Lower leg skin (tissue), 4 donors: ENCODE results near the gene TUBA4A. TPM values are rescaled to one million over a fixed set of nuclear protein-coding genes. Genes with fewer than 3 reads are reported as not detected.
A peak's percentile ranks its signal among the peaks of the same experiment; 100 is the strongest.

Experiments used
- DNase-seq, 2 donors: peaks; one replicate each; pipeline ENCODE4 v3.0.0-alpha.2; 2019; ENCODE audit warnings: low spot score in 2 of 2
- H3K4me3 ChIP-seq: fragments of 200-600 bp; sonication (generic); 2 replicates; pipeline ENCODE4 v1.5.1; 2017; ENCODE audit warnings: mild to moderate bottlenecking, low read depth; ENCODE audit not compliant: poor library complexity, severe bottlenecking
- POLR2A ChIP-seq, 2 donors: fragments of 450-650 bp; IDR thresholded peaks; one replicate each; pipeline ENCODE4 v1.6.1; 2016 to 2017; ENCODE audit warnings: antibody characterized with exemption in 2 of 2, mild to moderate bottlenecking in 1 of 2, moderate library complexity in 1 of 2
- WGBS, 2 donors: methylation state at CpG; one replicate each; pipeline ENCODE4 v1.1.5; 2018; 5-methylcytosine and 5-hydroxymethylcytosine counted together
- intact Hi-C: fragments of 100-400 bp; cut with DNase I; formaldehyde crosslinking; loops from one replicate; pipeline ENCODE4 v1.15.0; 2023; ENCODE audit warnings: low total_unique reads
- total RNA-seq, 4 donors: library from RNA; depleted of rRNA; stranded (reverse); fragments of >200 nt; gene quantifications; one replicate each; pipeline ENCODE4 v1.1.0, GENCODE V29; 2016
- TF ChIP-seq, protein P1 (sequence below), 3 donors: fragments of 450-650 bp; IDR thresholded peaks; one replicate each; pipeline ENCODE4 v1.5.1; 2016; ENCODE audit warnings: antibody characterized with exemption in 3 of 3, mild to moderate bottlenecking in 3 of 3, moderate library complexity in 2 of 3

Gene TUBA4A
- total RNA-seq, 4 donors from 2014 or later = 181 to 522 (median 240) TPM

DNA sequence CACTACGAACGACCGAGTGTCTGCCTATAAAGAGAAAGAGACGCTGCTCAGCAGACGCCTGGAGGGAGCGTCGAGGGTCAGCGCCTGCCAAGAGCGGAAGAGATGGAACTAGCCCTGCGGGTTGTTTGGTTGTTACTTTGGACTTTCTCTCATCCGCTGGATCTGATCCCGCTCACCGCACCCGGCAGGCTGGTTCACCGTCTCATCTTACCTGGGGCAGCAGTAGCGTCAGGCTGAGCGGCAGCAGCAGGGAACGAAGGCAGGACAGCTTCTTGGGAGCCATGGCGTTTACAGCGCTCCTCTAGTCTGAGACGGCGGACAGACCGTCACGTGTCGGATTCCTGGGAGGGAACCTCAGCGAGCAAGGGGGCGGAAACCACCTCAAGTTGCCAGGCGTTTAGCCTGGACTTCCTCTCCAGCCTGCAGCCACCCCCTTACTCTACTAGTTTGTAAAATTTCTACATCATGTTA, 10.4 kb downstream of the TUBA4A start:
- DNase-seq = no peak
- 53 to 56% methylated on average over 21 to 28 of the region's 28 CpGs for WGBS, 2 donors
- no peak overlapping the region for H3K4me3 ChIP-seq
- TF ChIP-seq, protein P1, sequence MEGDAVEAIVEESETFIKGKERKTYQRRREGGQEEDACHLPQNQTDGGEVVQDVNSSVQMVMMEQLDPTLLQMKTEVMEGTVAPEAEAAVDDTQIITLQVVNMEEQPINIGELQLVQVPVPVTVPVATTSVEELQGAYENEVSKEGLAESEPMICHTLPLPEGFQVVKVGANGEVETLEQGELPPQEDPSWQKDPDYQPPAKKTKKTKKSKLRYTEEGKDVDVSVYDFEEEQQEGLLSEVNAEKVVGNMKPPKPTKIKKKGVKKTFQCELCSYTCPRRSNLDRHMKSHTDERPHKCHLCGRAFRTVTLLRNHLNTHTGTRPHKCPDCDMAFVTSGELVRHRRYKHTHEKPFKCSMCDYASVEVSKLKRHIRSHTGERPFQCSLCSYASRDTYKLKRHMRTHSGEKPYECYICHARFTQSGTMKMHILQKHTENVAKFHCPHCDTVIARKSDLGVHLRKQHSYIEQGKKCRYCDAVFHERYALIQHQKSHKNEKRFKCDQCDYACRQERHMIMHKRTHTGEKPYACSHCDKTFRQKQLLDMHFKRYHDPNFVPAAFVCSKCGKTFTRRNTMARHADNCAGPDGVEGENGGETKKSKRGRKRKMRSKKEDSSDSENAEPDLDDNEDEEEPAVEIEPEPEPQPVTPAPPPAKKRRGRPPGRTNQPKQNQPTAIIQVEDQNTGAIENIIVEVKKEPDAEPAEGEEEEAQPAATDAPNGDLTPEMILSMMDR (IDR thresholded peaks at IDR 0.05) = no peak
- TF ChIP-seq POLR2A (IDR thresholded peaks at IDR 0.05) = no peak
- intact Hi-C loops = no loop called here

DNA sequence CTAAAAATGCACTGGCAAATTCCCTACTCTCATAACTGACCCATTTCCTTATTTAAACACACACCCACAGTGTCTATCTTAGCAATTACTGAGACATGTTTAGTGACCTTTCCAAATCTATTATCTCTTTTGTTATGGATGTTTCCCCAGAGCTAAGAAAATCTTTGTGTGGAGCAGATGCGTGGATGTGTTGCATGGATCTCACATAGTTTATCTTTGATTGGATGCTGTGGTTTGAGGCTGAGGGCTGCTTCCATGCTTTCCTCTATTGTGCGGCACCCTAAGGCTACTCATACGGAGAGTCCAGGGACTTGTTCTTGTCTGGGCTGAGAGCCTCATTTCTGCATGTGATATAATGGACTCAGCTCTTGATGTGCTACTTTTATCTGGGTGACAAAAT, 19.4 kb downstream of the TUBA4A start:
- TF ChIP-seq, protein P1 (IDR thresholded peaks at IDR 0.05) = no peak
- no peak for TF ChIP-seq POLR2A (IDR thresholded peaks at IDR 0.05)
- WGBS, 2 donors = 82 to 92% methylated on average over 3 of the region's 3 CpGs
- DNase-seq = no peak
- no peak overlapping the region for H3K4me3 ChIP-seq
- intact Hi-C loops = no loop called here

DNA sequence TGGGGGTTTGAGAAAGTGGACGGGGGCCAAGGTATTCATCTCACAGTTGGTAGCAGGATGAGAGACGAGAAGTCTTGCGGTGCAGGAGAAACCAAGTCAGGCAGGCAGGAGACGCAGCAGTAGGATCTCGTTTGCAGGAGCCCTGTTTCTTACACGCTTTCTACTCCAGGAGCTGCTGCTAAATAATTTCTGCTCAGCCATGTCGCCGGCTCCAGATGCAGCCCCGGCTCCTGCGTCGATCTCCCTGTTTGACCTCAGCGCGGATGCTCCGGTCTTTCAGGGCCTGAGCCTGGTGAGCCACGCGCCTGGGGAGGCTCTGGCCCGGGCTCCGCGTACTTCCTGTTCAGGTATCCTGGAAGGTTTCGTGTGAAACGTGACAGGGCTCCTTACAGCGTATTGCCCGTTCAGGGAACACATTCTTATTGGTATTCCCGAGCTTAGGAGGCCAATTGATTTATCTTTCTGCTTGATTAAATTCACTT, 23.6 kb downstream of the TUBA4A start:
- TF ChIP-seq, protein P1 (IDR thresholded peaks at IDR 0.05) = no peak
- no peak for TF ChIP-seq POLR2A (IDR thresholded peaks at IDR 0.05)
- DNase-seq = no peak
- 0 to 1% methylated on average over 24 of the region's 24 CpGs for WGBS, 2 donors
- intact Hi-C loops = no loop called here
- H3K4me3 ChIP-seq = peak overlapping the region; percentile 46

DNA sequence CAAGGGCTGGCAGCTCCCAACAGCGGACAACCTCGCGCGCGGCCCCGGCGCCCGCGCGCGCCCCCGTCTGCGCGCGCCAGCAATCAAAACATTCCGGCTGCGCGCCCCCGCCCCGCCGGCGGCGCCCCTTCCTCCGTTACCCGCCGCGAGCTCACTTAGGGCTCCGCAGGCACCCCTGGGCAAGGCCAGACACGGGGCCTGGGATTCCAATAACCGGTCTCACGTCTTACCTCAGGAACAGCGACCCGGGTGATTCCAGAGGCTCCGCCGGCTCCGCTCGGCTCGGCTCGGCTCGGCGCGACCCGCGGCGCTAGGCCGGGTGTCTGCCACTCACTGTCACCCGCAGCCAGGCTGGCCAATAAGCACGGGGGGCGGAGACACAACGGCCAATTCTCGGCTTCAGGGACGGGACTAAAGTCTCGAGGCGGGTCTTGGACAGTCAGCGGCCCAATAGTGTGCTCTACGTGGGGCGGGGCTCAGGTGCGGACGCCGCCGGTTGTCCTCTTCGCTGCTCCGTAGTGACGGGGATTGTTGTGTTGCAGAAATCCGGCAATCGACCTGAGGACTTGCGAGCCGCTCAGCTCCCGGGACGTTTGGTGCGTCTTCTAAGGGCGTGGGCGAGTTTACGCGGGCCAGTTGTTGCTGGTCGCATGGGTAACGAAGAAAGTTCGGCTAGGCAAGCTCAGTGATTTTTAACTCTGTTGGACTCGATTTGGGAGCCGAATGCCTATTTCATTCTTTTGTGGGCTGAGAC, 24.2 kb downstream of the TUBA4A start, which contains the start of the genes ANKZF1 and ATG9A:
TSS of gene ANKZF1 (plus strand) at position 502 of the 754 bp plus-strand sequence. CDS start 452 bp downstream, outside the sequence.
TSS of gene ATG9A (minus strand) at position 332 of the 754 bp plus-strand sequence. CDS start 1,612 bp downstream, outside the sequence.
- peak; percentile 99 to 100 for DNase-seq
- TF ChIP-seq, protein P1 (IDR thresholded peaks at IDR 0.05) = peak in 1 of 3 donors; percentile 43
- TF ChIP-seq POLR2A (IDR thresholded peaks at IDR 0.05) = no peak
- 0 to 1% methylated on average over 43 to 69 of the region's 80 CpGs for WGBS, 2 donors
- intact Hi-C loops = loop anchor here (10.0 kb wide), 1 partner anchor 925 kb away; no protein-coding TSS in a partner anchor
- H3K4me3 ChIP-seq = peak within 1 kb of the TSS; percentile 46

DNA sequence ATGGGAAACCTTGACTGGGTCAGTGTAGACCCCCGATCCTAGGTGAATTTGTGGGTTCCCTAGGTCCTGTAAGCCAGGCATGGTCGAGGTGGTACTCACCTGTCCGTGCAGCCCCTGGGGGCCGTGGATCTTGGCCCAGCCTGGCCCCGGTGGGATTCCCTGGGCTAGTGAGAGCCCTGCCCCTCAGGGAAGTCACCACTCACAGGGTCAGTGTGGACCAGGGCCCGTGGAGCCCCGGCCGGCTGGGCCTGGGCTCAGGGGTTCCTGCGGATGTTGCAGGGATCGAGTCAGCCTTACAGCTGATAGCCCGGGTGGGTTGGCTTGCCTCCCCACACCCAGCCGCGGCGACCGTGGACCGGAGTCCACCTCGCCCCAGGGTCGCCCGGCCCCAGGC, 24.8 kb downstream of the TUBA4A start:
- intact Hi-C loops = loop anchor here (10.0 kb wide), 1 partner anchor 924 kb away; no protein-coding TSS in a partner anchor
- peak overlapping the region; percentile 46 for H3K4me3 ChIP-seq
- WGBS, 2 donors = 1 to 3% methylated on average over 11 to 15 of the region's 19 CpGs
- no peak for DNase-seq
- no peak for TF ChIP-seq POLR2A (IDR thresholded peaks at IDR 0.05)
- TF ChIP-seq, protein P1 (IDR thresholded peaks at IDR 0.05) = no peak
